IMR-90 (cell line): ENCODE results near the gene ETFA. TPM values are rescaled to one million over a fixed set of nuclear protein-coding genes. Genes with fewer than 3 reads are reported as not detected.

Experiments used
- ATAC-seq: fragments of 200-7000 bp; cut with Tn5 transposase; 2 replicates; pipeline ENCODE4 v1.9.1; 2020; ENCODE audit warnings: low read depth, mild to moderate bottlenecking, moderate library complexity
- BruUV-seq: library from RNA; stranded (reverse); fragments of 400-500 nt; replicated peaks from 2 replicates; lab custom pipeline; 2021; lab: Mats Ljungman, UMichigan
- CTCF ChIA-PET: fragments of 300-600 bp; formaldehyde crosslinking; extraction: SDS; loops from one replicate; lab custom pipeline; 2021; ENCODE audit warnings: antibody characterized with exemption; lab: Yijun Ruan, JAX
- POLR2A ChIA-PET: fragments of 300-600 bp; sonication (Branson Sonifier 250); formaldehyde crosslinking; loops from one replicate; lab custom pipeline; 2022; ENCODE audit warnings: antibody characterized with exemption; ENCODE audit not compliant: unreplicated experiment; lab: Charles Lee
- DNase-seq: peaks from one replicate; pipeline ENCODE4 v3.0.0; 2013
- H2AFZ ChIP-seq: replicated peaks from 2 replicates; pipeline ENCODE3; 2013; ENCODE audit warnings: low read length, mild to moderate bottlenecking; ENCODE audit not compliant: poor library complexity
- H2AK5ac ChIP-seq: 2 replicates; pipeline ENCODE4 v1.6.1; 2013; ENCODE audit warnings: low read depth, low read length, inconsistent platforms
- H2AK9ac ChIP-seq: replicated peaks from 2 replicates; pipeline ENCODE3; 2013; ENCODE audit warnings: mild to moderate bottlenecking, low read depth, low read length, moderate library complexity; ENCODE audit not compliant: poor library complexity
- H2BK120ac ChIP-seq: 2 replicates; pipeline ENCODE4 v1.6.1; 2013; ENCODE audit warnings: low read depth, low read length, inconsistent platforms
- H2BK15ac ChIP-seq: 3 replicates; pipeline ENCODE4 v1.6.1; 2013; ENCODE audit warnings: low read depth, low read length, inconsistent platforms
- H2BK20ac ChIP-seq: 2 replicates; pipeline ENCODE4 v1.6.1; 2013; ENCODE audit warnings: low read depth, mild to moderate bottlenecking, inconsistent platforms, low read length, moderate library complexity
- H2BK5ac ChIP-seq: 2 replicates; pipeline ENCODE4 v1.6.1; 2013; ENCODE audit warnings: mild to moderate bottlenecking, low read depth, low read length, inconsistent platforms; ENCODE audit not compliant: poor library complexity, severe bottlenecking
- H3K14ac ChIP-seq: replicated peaks from 2 replicates; pipeline ENCODE4 v1.6.1; 2013; ENCODE audit warnings: low read depth, low read length, inconsistent platforms
- H3K18ac ChIP-seq: 2 replicates; pipeline ENCODE4 v1.6.1; 2013; ENCODE audit warnings: low read depth, low read length, control low read depth
- H3K23ac ChIP-seq: 2 replicates; pipeline ENCODE4 v1.6.1; 2013; ENCODE audit warnings: low read depth, low read length, inconsistent platforms
- H3K27ac ChIP-seq: 2 replicates; pipeline ENCODE4 v1.5.1; 2013; ENCODE audit warnings: mild to moderate bottlenecking, control low read depth, low read length; ENCODE audit not compliant: insufficient read depth
- H3K27me3 ChIP-seq: 2 replicates; pipeline ENCODE4 v1.6.1; 2013; ENCODE audit warnings: low read length; ENCODE audit not compliant: control insufficient read depth, insufficient read depth
- H3K36me3 ChIP-seq: 2 replicates; pipeline ENCODE4 v1.6.1; 2013; ENCODE audit warnings: low read length, mixed read lengths; ENCODE audit not compliant: control insufficient read depth, insufficient read depth
- H3K4ac ChIP-seq: 2 replicates; pipeline ENCODE4 v1.6.1; 2013; ENCODE audit warnings: low read depth, low read length, inconsistent platforms
- H3K4me1 ChIP-seq: 2 replicates; pipeline ENCODE4 v1.6.1; 2013; ENCODE audit warnings: low read length, mixed read lengths; ENCODE audit not compliant: control insufficient read depth, insufficient read depth
- H3K4me2 ChIP-seq: 2 replicates; pipeline ENCODE4 v1.6.1; 2013; ENCODE audit warnings: low read depth, mild to moderate bottlenecking, control low read depth, low read length, moderate library complexity
- H3K4me3 ChIP-seq: 2 replicates; pipeline ENCODE4 v1.5.1; 2013; ENCODE audit warnings: low read depth, mild to moderate bottlenecking, control low read depth, low read length, moderate library complexity; ENCODE audit not compliant: insufficient read depth
- H3K56ac ChIP-seq: 2 replicates; pipeline ENCODE4 v1.6.1; 2013; ENCODE audit warnings: low read length, inconsistent platforms; ENCODE audit not compliant: insufficient read depth; ENCODE audit errors: extremely low read depth
- H3K79me1 ChIP-seq, 2 experiments: 2 replicates each; pipeline ENCODE4 v1.6.1; 2013; ENCODE audit warnings: low read length in 2 of 2, inconsistent platforms in 1 of 2, low read depth in 1 of 2
- H3K9ac ChIP-seq: 2 replicates; pipeline ENCODE4 v1.6.1; 2013; ENCODE audit warnings: low read depth, low read length, control low read depth
- H3K9me1 ChIP-seq: 2 replicates; pipeline ENCODE4 v1.6.1; 2013; ENCODE audit warnings: low read length, inconsistent platforms; ENCODE audit not compliant: insufficient read depth
- H3K9me3 ChIP-seq: 2 replicates; pipeline ENCODE4 v1.6.1; 2013; ENCODE audit warnings: low read length; ENCODE audit not compliant: control insufficient read depth, insufficient read depth
- H4K20me1 ChIP-seq: 2 replicates; pipeline ENCODE4 v1.6.1; 2013; ENCODE audit warnings: low read length, inconsistent platforms; ENCODE audit not compliant: insufficient read depth
- H4K5ac ChIP-seq: 2 replicates; pipeline ENCODE4 v1.6.1; 2013; ENCODE audit warnings: mild to moderate bottlenecking, low read depth, low read length, control low read depth
- H4K8ac ChIP-seq, 2 experiments: 2 replicates each; pipeline ENCODE4 v1.6.1; 2013; ENCODE audit warnings: low read depth in 2 of 2, low read length in 2 of 2, control low read depth in 1 of 2, inconsistent platforms in 1 of 2
- H4K91ac ChIP-seq: 2 replicates; pipeline ENCODE4 v1.6.1; 2013; ENCODE audit warnings: low read depth, low read length, inconsistent platforms; ENCODE audit not compliant: insufficient read depth
- CEBPB ChIP-seq: IDR thresholded peaks from 2 replicates; pipeline ENCODE4 v1.6.1; 2012; ENCODE audit warnings: low read depth, low read length, improper control_type of control experiment
- CTCF ChIP-seq: conservative IDR thresholded peaks from 2 replicates; pipeline ENCODE4 v1.5.1; 2012; ENCODE audit warnings: mild to moderate bottlenecking, low read depth, low read length, improper control_type of control experiment
- FOS ChIP-seq: fragments of 150-350 bp; IDR thresholded peaks from 2 replicates; pipeline ENCODE4 v1.6.1; 2016; ENCODE audit warnings: low read depth, low read length
- NFE2L2 ChIP-seq: fragments of 150-350 bp; IDR thresholded peaks from 2 replicates; pipeline ENCODE4 v1.6.1; 2016; ENCODE audit warnings: low read depth, mild to moderate bottlenecking, low read length
- WGBS, 2 experiments: methylation state at CpG; one replicate each; pipeline versions ENCODE4 v1.1.5 to v1.1.7; 2013; ENCODE audit warnings: missing lambda C conversion rate in 2 of 2; ENCODE audit not compliant: insufficient read length in 1 of 2; ENCODE audit errors: extremely low coverage in 2 of 2; 5-methylcytosine and 5-hydroxymethylcytosine counted together
- dilution Hi-C: fragments of 300-500 bp; cut with HindIII; formaldehyde crosslinking; loops from one replicate; pipeline ENCODE4 v1.14.3; 2018; ENCODE audit warnings: low sequenced_read_pairs; ENCODE audit not compliant: unreplicated experiment
- in situ Hi-C: fragments of 300-500 bp; cut with MboI; formaldehyde crosslinking; loops from 3 replicates; pipeline ENCODE4 v1.14.3; 2019; ENCODE audit warnings: low sequenced_read_pairs, inconsistent platforms, mixed read lengths
- intact Hi-C: fragments of 100-400 bp; cut with micrococcal nuclease; formaldehyde crosslinking; loops from 2 replicates; pipeline ENCODE4 v1.10.0; 2022
- polyA plus RNA-seq, 3 experiments: library from polyadenylated mRNA; depleted of rRNA; stranded (reverse); fragments of >200 nt; gene quantifications; 2 replicates each; pipeline ENCODE4 v1.2.3, GENCODE V29; 2012; ENCODE audit warnings: low replicate concordance in 1 of 3
- total RNA-seq: library from RNA; depleted of rRNA; stranded (reverse); fragments of >200 nt; gene quantifications from 2 replicates; pipeline ENCODE4 v1.2.3, GENCODE V29; 2012

ETFA gene
- total and polyA plus RNA-seq, 2 of the 4 experiments (the other 2 are of a cell fraction), result 115 to 172 TPM

GRCh38 chr15:76208084-76208785, 103.0 kb downstream of the ETFA start:
- Histone ChIP-seq H4K91ac (no peak overlapping the region), H3K36me3 (peaks cover 16% of the 10 kb centered on the region), H3K4me2 (no peak overlapping the region), H4K8ac (no peak overlapping the region), H3K4me1 (no peaks in the 10 kb centered on the region), H2BK20ac (no peak overlapping the region), H3K27me3 (no peaks in the 10 kb centered on the region), H2BK5ac (no peak overlapping the region), H2AFZ (no peak overlapping the region), H3K14ac (no peak overlapping the region), H3K27ac (no peak overlapping the region), H3K4ac (no peak overlapping the region), H3K56ac (no peak overlapping the region), H2AK5ac (no peak overlapping the region), H2BK120ac (no peak overlapping the region), H3K9me3 (no peaks in the 10 kb centered on the region), H3K18ac (no peak overlapping the region), H2AK9ac (no peak overlapping the region), H3K9me1 (peaks cover 4% of the 10 kb centered on the region; the same call in 1 of the 2 replicates), H4K20me1 (no peaks in the 10 kb centered on the region; the same call in 1 of the 2 replicates), H3K4me3 (no peak overlapping the region), H3K23ac (no peak overlapping the region), H3K9ac (no peak overlapping the region), H2BK15ac (no peak overlapping the region), H3K79me1 (peaks cover 0 to 6% of the 10 kb centered on the region in 2 experiments; a peak in 1 of 4 replicates), H4K5ac (no peak overlapping the region)
- no CpG with 5 or more reads among the region's 8 CpGs for WGBS, 2 experiments
- ATAC-seq (no peak), DNase-seq (no peak)
- dilution Hi-C loops (no loop called here), intact Hi-C loops (no loop called here), in situ Hi-C loops (no loop called here)
- CTCF ChIA-PET, result no interaction called here
- BruUV-seq, result no TSS peak
- TF ChIP-seq CTCF (no peak), FOS (no peak), NFE2L2 (no peak), CEBPB (no peak)
- POLR2A ChIA-PET, result no interaction called here
